Neutrophil (primary cell): Measurements from ENCODE around the gene RNF130.
"Not testable (repeated sequence)": the region's sequence is repeated elsewhere in the genome, so short reads cannot be mapped to it uniquely, and the experiment has no call there.

Experiments
- H3K27ac ChIP-seq: fragments of 200-600 bp; sonication (generic); 2 replicates; pipeline ENCODE4 v1.5.1; 2016; ENCODE audit warnings: mild to moderate bottlenecking, moderate library complexity
- H3K27me3 ChIP-seq: fragments of 200-600 bp; sonication (generic); 2 replicates; pipeline ENCODE4 v1.6.0; 2016; ENCODE audit warnings: mild to moderate bottlenecking
- H3K36me3 ChIP-seq: fragments of 200-600 bp; sonication (generic); 2 replicates; pipeline ENCODE4 v1.5.1; 2017
- H3K4me1 ChIP-seq, 2 experiments: fragments of 200-600 bp in 1 of 2; sonication (generic) in 1 of 2; 1 replicate in 1 of 2; 2 replicates in 1 of 2; pipeline versions ENCODE4 v1.5.1 to v1.6.1; 2013 to 2016; ENCODE audit warnings: low read depth in 1 of 2, low read length in 1 of 2, mild to moderate bottlenecking in 1 of 2, moderate library complexity in 1 of 2; ENCODE audit not compliant: control insufficient read depth in 1 of 2, insufficient read depth in 1 of 2
- H3K4me3 ChIP-seq, 2 experiments: fragments of 200-600 bp in 1 of 2; sonication (generic) in 1 of 2; 1 replicate in 1 of 2; 2 replicates in 1 of 2; pipeline ENCODE4 v1.5.1; 2013 to 2016; ENCODE audit warnings: low read depth in 1 of 2, low read length in 1 of 2, mild to moderate bottlenecking in 1 of 2, moderate library complexity in 1 of 2
- H3K9me3 ChIP-seq: fragments of 200-600 bp; sonication (generic); 2 replicates; pipeline ENCODE4 v1.5.1; 2016
- CTCF ChIP-seq: fragments of 200-600 bp; sonication (generic); IDR thresholded peaks from 2 replicates; pipeline ENCODE4 v1.5.1; 2016; ENCODE audit warnings: antibody characterized with exemption

Gene RNF130

DNA sequence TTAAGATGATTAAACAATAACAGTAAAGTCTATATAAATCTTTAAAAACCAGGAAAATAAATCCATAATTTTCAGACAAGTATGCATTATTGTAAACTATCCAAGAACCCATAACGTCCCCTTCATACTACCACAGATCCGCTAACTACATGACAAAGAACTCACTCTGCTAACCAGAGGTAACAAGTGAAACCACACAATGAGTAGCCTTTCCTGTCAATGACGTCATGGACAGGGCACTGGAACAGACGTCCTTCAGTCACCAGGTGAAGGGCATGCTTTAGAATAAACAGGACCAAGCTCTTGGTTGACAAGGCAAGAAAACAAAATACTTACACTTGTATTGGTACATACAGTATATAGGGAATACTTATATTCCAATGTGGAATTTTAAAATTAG is 45.2 kb downstream of the RNF130 start:
- peak overlapping the region; percentile 80 for H3K27ac ChIP-seq
- H3K9me3 ChIP-seq: no peaks in the 10 kb centered on the region
- H3K36me3 ChIP-seq: peaks cover 10% of the 10 kb centered on the region
- H3K27me3 ChIP-seq: no peaks in the 10 kb centered on the region
- TF ChIP-seq CTCF: no peak
- H3K4me3 ChIP-seq: no peak overlapping the region
- H3K4me1 ChIP-seq: peaks cover 18 to 31% of the 10 kb centered on the region in 2 experiments

- H3K27me3 ChIP-seq: no peaks in the 10 kb centered on the region
- TF ChIP-seq CTCF: no peak
- no peak overlapping the region for H3K27ac ChIP-seq
- peaks cover 9% of the 10 kb centered on the region for H3K36me3 ChIP-seq
- no peak overlapping the region for H3K4me3 ChIP-seq
- peaks cover 18 to 31% of the 10 kb centered on the region in 2 experiments for H3K4me1 ChIP-seq
- H3K9me3 ChIP-seq: no peaks in the 10 kb centered on the region
Measured at GRCh38 chr5:180021900-180022299, 49.7 kb downstream of the RNF130 start.

DNA sequence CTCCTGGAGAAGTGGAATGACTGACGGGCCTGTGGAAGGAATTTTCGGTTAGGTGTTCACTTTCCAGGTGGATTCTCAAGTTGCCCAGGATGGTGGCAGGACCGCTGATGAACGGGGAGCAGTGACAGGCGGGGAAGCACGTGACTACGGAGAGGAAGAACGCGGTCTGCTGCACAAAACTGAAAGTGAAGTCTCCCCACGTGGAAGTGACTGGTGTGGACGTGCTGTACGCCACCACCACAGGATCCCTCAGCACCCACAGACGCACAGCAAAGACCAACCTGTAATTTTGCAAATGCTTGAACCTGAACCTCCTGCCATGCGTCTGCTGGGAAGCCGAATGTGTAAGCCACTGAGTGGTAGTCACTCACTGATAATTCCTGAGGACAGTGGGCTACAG is 51.4 kb downstream of the RNF130 start:
- Histone ChIP-seq H3K27ac (no peak overlapping the region), H3K9me3 (no peaks in the 10 kb centered on the region), H3K36me3 (peaks cover 9% of the 10 kb centered on the region), H3K4me3 (no peak overlapping the region), H3K27me3 (no peaks in the 10 kb centered on the region), H3K4me1 (peaks cover 7 to 15% of the 10 kb centered on the region in 2 experiments)
- TF ChIP-seq CTCF: no peak

DNA sequence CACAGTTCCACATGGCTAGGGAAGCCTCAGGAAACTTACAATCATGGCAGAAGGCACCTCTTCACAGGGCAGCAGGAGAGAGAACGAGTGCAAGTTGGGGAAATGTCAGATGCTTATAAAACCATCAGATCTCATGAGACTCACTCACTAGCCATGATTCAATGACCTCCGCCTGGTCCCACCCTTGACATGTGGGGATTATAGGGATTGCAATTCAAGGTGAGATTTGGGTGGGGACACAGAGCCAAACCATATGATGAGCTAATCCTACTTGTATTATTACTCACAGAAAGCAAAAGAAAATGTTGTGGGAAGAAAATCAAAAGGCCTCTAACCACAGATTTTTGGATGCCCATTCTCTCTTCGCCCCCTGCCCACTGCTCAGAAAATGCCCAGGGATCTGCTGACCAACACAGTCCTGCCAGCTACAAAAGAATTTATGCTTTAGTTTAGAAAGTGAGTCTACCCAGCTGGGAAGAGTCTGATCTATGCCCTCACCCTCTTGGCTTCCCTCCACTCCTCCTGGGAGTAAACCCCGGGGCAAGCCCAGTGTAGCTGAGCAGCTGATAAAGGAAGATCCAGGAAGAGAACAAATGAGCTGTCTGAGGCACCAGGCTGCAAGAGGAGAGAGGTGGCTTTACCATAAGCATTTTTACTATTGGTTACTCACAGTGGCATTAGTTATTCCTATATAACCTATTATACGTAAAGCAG is 53.1 kb downstream of the RNF130 start:
- H3K27me3 ChIP-seq: no peaks in the 10 kb centered on the region
- H3K27ac ChIP-seq: no peak overlapping the region
- H3K36me3 ChIP-seq: peaks cover 18% of the 10 kb centered on the region
- peaks cover 0 to under 1% of the 10 kb centered on the region in 2 experiments for H3K4me1 ChIP-seq
- TF ChIP-seq CTCF: no peak
- H3K9me3 ChIP-seq: no peaks in the 10 kb centered on the region
- no peak overlapping the region for H3K4me3 ChIP-seq

DNA sequence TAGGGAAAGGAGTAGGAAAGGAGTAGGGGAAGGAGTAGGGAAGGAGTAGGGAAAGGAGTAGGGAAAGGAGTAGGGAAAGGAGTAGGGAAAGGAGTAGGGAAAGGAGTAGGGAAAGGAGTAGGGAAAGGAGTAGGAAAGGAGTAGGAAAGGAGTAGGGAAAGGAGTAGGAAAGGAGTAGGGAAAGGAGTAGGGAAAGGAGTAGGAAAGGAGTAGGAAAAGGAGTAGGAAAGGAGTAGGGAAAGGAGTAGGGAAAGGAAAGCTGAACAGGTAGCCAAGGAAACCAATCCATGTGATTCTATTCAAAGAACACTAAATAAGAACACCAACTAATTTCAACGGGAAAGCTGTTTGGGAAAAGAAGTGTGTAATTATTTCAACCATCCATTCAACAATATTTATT is 56.0 kb downstream of the RNF130 start:
- H3K36me3 ChIP-seq: peaks cover 48% of the 10 kb centered on the region
- not testable (repeated sequence) for H3K9me3 ChIP-seq, H3K4me1 ChIP-seq, H3K27me3 ChIP-seq, H3K4me3 ChIP-seq, H3K27ac ChIP-seq

DNA sequence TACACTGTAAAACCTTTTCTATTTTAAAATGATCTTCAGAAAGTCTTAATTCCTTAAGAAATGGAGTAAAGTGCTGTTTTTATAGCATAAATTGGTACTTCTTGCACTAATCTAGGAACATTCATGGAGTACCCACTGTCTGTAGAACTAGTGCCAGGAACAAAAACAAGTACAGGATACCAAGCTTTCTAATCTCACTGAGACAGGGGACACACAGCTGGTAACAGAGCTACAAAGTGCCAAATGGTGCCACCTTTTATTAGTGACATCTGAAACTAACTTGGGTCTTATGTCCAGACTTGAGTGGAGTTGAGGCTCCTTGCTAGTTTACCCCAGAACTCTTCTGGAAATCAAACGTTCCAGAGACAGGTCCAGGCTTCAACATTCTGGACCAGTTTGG is 57.9 kb downstream of the RNF130 start:
- Histone ChIP-seq H3K9me3 (no peaks in the 10 kb centered on the region), H3K36me3 (peaks cover 52% of the 10 kb centered on the region), H3K27ac (no peak overlapping the region)

More for the DNA sequence above, 57.9 kb downstream of the RNF130 start:
- Histone ChIP-seq H3K4me1 (no peaks in the 10 kb centered on the region), H3K4me3 (no peak overlapping the region), H3K27me3 (no peaks in the 10 kb centered on the region)
- TF ChIP-seq CTCF: no peak
